HepG2 (cell line): ENCODE data around the gene COBL.

Experiments
- CREM ChIP-seq, 2 experiments: sonication (generic) in 1 of 2; formaldehyde crosslinking in 1 of 2; IDR thresholded peaks; 2 replicates each; pipeline versions ENCODE4 v1.4.0 to v1.6.1; 2016 to 2020; ENCODE audit warnings: antibody characterized with exemption in 1 of 2, mild to moderate bottlenecking in 1 of 2, missing genetic modification reagents in 1 of 2
- CTCF ChIP-seq: sonication (generic); formaldehyde crosslinking; IDR thresholded peaks from 2 replicates; pipeline ENCODE4 v1.5.0; 2020; ENCODE audit warnings: mild to moderate bottlenecking, missing genetic modification reagents, moderate library complexity
- GMEB1 ChIP-seq: sonication (generic); formaldehyde crosslinking; IDR thresholded peaks from 2 replicates; pipeline ENCODE4 v1.5.1; 2020; ENCODE audit warnings: missing genetic modification reagents, mild to moderate bottlenecking, borderline replicate concordance
- MED1 ChIP-seq: sonication (generic); formaldehyde crosslinking; IDR thresholded peaks from 2 replicates; pipeline ENCODE4 v1.4.0; 2020; ENCODE audit warnings: missing genetic modification reagents
- POLR2AphosphoS2 ChIP-seq: IDR thresholded peaks from 2 replicates; pipeline ENCODE4 v1.6.1; 2011; ENCODE audit warnings: low read depth, low read length, improper control_type of control experiment
- TAF1 ChIP-seq: sonication (generic); formaldehyde crosslinking; IDR thresholded peaks from 2 replicates; pipeline ENCODE4 v1.4.0; 2020; ENCODE audit warnings: missing genetic modification reagents
- ZBTB20 ChIP-seq: sonication (generic); formaldehyde crosslinking; IDR thresholded peaks from 2 replicates; pipeline ENCODE4 v1.8.1; 2023; ENCODE audit warnings: missing genetic modification reagents, low read depth, mild to moderate bottlenecking, borderline replicate concordance
- ZFP62 ChIP-seq: sonication (generic); formaldehyde crosslinking; IDR thresholded peaks from 2 replicates; pipeline ENCODE4 v1.4.0; 2020; ENCODE audit warnings: missing genetic modification reagents
- ZNF207 ChIP-seq: fragments of 450-650 bp; IDR thresholded peaks from 2 replicates; pipeline ENCODE4 v1.6.1; 2016; ENCODE audit warnings: antibody characterized with exemption, borderline replicate concordance
- TF ChIP-seq, protein P1 (sequence below): sonication (generic); formaldehyde crosslinking; IDR thresholded peaks from 2 replicates; pipeline ENCODE4 v1.4.0; 2020; ENCODE audit warnings: missing genetic modification reagents

DNA sequence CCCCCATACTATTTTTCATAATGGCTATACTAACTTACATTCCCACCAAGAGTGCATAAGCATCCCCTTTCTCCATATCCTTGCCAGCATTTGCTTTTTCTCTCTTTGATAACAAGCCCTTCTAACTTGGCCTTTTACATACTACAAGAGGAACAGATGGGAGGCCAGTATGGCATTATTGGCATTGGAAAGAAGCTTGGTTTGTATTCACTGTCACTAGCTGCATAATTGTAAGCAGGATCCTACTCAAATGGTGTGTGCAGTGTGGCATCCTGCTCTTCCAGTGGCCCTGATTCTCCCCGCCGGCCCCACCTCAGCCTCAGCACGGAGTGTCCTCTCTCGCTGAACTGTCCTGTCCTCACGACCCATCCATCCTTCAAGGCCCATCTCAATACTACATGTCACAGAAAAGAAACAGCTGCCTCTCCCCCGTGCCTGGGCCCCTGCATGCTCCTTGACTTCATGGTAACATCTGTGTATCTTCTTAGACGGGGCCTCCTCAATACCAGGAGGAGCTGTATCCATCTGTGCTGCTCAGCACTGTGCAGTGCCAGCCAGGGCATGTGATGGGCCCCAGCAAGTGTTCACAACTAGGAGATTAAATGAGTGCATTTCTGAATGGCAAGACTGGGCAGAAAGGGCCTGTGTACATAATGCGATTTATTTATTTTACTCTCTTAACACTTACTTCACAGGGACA lies 205.2 kb downstream of the COBL start:
- TF ChIP-seq CTCF (CRISPR knock-in tag), result no peak
- no peak for TF ChIP-seq CREM (IDR thresholded peaks at IDR 0.05)
- no peak for TF ChIP-seq CREM (CRISPR knock-in tag; IDR thresholded peaks at IDR 0.05)
- TF ChIP-seq, protein P1, sequence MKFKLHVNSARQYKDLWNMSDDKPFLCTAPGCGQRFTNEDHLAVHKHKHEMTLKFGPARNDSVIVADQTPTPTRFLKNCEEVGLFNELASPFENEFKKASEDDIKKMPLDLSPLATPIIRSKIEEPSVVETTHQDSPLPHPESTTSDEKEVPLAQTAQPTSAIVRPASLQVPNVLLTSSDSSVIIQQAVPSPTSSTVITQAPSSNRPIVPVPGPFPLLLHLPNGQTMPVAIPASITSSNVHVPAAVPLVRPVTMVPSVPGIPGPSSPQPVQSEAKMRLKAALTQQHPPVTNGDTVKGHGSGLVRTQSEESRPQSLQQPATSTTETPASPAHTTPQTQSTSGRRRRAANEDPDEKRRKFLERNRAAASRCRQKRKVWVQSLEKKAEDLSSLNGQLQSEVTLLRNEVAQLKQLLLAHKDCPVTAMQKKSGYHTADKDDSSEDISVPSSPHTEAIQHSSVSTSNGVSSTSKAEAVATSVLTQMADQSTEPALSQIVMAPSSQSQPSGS, result no peak
- no peak for TF ChIP-seq TAF1 (CRISPR knock-in tag)
- TF ChIP-seq MED1, result no peak
- no peak for TF ChIP-seq ZFP62 (CRISPR knock-in tag)
- TF ChIP-seq ZNF207, result no peak
- no peak for TF ChIP-seq POLR2AphosphoS2
- TF ChIP-seq GMEB1, result no peak
- TF ChIP-seq ZBTB20, result no peak
